DND-41 (cell line): ENCODE results near the gene COL4A2.

ENCODE experiments used
- ATAC-seq: fragments of 200-7000 bp; cut with Tn5 transposase; 3 replicates; pipeline ENCODE4 v1.9.1; 2021; ENCODE audit warnings: low read depth; ENCODE audit not compliant: insufficient read depth
- DNase-seq: peaks from one replicate; pipeline ENCODE4 v3.0.0-alpha.2; 2020
- H2AFZ ChIP-seq: 2 replicates; pipeline ENCODE4 v1.6.0; 2012; ENCODE audit warnings: low read depth, low read length
- H3K27ac ChIP-seq: 2 replicates; pipeline ENCODE4 v1.5.1; 2012; ENCODE audit warnings: low read length, inconsistent platforms
- H3K27me3 ChIP-seq: fragments of 200-600 bp; sonication (generic); 2 replicates; pipeline ENCODE4 v1.6.0; 2012; ENCODE audit warnings: low read length, mild to moderate bottlenecking, inconsistent platforms; ENCODE audit not compliant: insufficient read depth, poor library complexity
- H3K36me3 ChIP-seq: 2 replicates; pipeline ENCODE4 v1.5.1; 2012; ENCODE audit warnings: low read length, inconsistent platforms; ENCODE audit not compliant: insufficient read depth
- H3K4me1 ChIP-seq: 2 replicates; pipeline ENCODE4 v1.5.1; 2012; ENCODE audit warnings: mild to moderate bottlenecking, low read length; ENCODE audit not compliant: insufficient read depth
- H3K4me2 ChIP-seq: 2 replicates; pipeline ENCODE4 v1.6.0; 2012; ENCODE audit warnings: mild to moderate bottlenecking, moderate library complexity, low read length, inconsistent platforms; ENCODE audit not compliant: insufficient read depth
- H3K4me3 ChIP-seq, 2 experiments: fragments of 200-600 bp in 1 of 2; shearing (Covaris generic) in 1 of 2; 2 replicates each; pipeline ENCODE4 v1.5.1; 2012 to 2016; ENCODE audit warnings: inconsistent platforms in 2 of 2, low read length in 2 of 2, mild to moderate bottlenecking in 2 of 2, low read depth in 1 of 2, moderate library complexity in 1 of 2
- H3K79me2 ChIP-seq: 2 replicates; pipeline ENCODE4 v1.6.0; 2012; ENCODE audit warnings: low read length, inconsistent platforms; ENCODE audit not compliant: insufficient read depth
- H3K9ac ChIP-seq: 2 replicates; pipeline ENCODE4 v1.6.0; 2012; ENCODE audit warnings: low read depth, mild to moderate bottlenecking, inconsistent platforms, low read length, moderate library complexity
- H3K9me3 ChIP-seq: 2 replicates; pipeline ENCODE4 v1.5.1; 2012; ENCODE audit warnings: low read length, moderate library complexity, mild to moderate bottlenecking, inconsistent platforms; ENCODE audit not compliant: insufficient read depth, severe bottlenecking
- H4K20me1 ChIP-seq: 2 replicates; pipeline ENCODE4 v1.6.0; 2012; ENCODE audit warnings: low read length; ENCODE audit not compliant: insufficient read depth
- CTCF ChIP-seq: IDR thresholded peaks from 2 replicates; pipeline ENCODE4 v1.5.1; 2012; ENCODE audit warnings: borderline replicate concordance, low read length, moderate library complexity, mild to moderate bottlenecking; ENCODE audit not compliant: poor library complexity, severe bottlenecking; ENCODE audit errors: extremely low read depth
- EZH2 ChIP-seq: IDR thresholded peaks from 3 replicates; pipeline ENCODE4 v1.6.1; 2012; ENCODE audit warnings: borderline replicate concordance, low read depth, mild to moderate bottlenecking, moderate library complexity, low read length, inconsistent platforms; ENCODE audit not compliant: severe bottlenecking

Gene COL4A2

DNA sequence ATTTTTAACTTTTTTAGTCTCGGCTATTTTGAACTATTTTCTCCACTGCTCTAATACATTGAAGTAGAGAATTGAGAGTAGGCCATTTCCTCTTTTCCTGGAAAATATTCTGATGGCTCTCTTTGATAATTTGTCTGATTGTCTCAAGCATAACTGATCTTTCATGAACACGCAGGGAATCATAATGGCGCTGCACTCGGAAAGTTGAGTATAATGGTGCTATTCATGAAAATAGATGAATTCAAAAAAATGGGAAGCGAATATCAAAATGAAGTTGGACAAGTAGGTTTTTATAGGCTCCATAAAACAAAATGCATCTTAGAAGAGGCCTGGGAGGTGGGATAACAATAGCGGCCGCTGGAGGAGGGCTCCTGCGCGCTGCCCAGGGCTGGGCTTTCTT, 29.0 kb downstream of the COL4A2 start:
- TF ChIP-seq EZH2 (no peak), CTCF (no peak)
- no peak for DNase-seq

GRCh38 chr13:110336681-110337080, 29.6 kb downstream of the COL4A2 start:
- H3K9me3 ChIP-seq, result no peaks in the 10 kb centered on the region
- H3K4me1 ChIP-seq, result no peaks in the 10 kb centered on the region
- no peak overlapping the region for H2AFZ ChIP-seq
- H3K4me2 ChIP-seq, result no peak overlapping the region
- no peak overlapping the region for H3K27ac ChIP-seq
- no peak overlapping the region for H3K4me3 ChIP-seq
- DNase-seq (no peak), ATAC-seq (no peak)
- H3K9ac ChIP-seq, result no peak overlapping the region
- no peaks in the 10 kb centered on the region for H4K20me1 ChIP-seq
- H3K27me3 ChIP-seq, result peaks cover 38% of the 10 kb centered on the region
- no peaks in the 10 kb centered on the region for H3K36me3 ChIP-seq
- H3K79me2 ChIP-seq, result no peaks in the 10 kb centered on the region
- TF ChIP-seq CTCF (no peak), EZH2 (no peak)

More for the DNA sequence above, 29.0 kb downstream of the COL4A2 start:
- no peaks in the 10 kb centered on the region for H4K20me1 ChIP-seq
- H3K4me2 ChIP-seq, result no peak overlapping the region
- H3K9ac ChIP-seq, result no peak overlapping the region
- no peaks in the 10 kb centered on the region for H3K4me1 ChIP-seq
- no peaks in the 10 kb centered on the region for H3K9me3 ChIP-seq
- no peak overlapping the region for H2AFZ ChIP-seq
- H3K27ac ChIP-seq, result no peak overlapping the region
- no peak overlapping the region for H3K4me3 ChIP-seq
- no peak for ATAC-seq
- H3K36me3 ChIP-seq, result no peaks in the 10 kb centered on the region
- H3K79me2 ChIP-seq, result no peaks in the 10 kb centered on the region
- peaks cover 35% of the 10 kb centered on the region for H3K27me3 ChIP-seq

- H3K79me2 ChIP-seq, result no peaks in the 10 kb centered on the region
- H2AFZ ChIP-seq, result no peak overlapping the region
- H3K36me3 ChIP-seq, result no peaks in the 10 kb centered on the region
- H3K27ac ChIP-seq, result no peak overlapping the region
- no peak overlapping the region for H3K4me3 ChIP-seq
- H3K9me3 ChIP-seq, result no peaks in the 10 kb centered on the region
- DNase-seq (no peak), ATAC-seq (no peak)
- peaks cover 41% of the 10 kb centered on the region for H3K27me3 ChIP-seq
- no peaks in the 10 kb centered on the region for H3K4me1 ChIP-seq
- no peak overlapping the region for H3K4me2 ChIP-seq
- peaks cover 1% of the 10 kb centered on the region; the same call in 1 of the 2 replicates for H4K20me1 ChIP-seq
- TF ChIP-seq CTCF (no peak), EZH2 (no peak)
- H3K9ac ChIP-seq, result no peak overlapping the region
These were observed 30.2 kb downstream of the COL4A2 start for GRCh38 chr13:110337247-110337646.

- Histone ChIP-seq H3K79me2 (no peaks in the 10 kb centered on the region), H3K27ac (no peak overlapping the region), H3K9me3 (no peaks in the 10 kb centered on the region), H4K20me1 (peaks cover 2% of the 10 kb centered on the region; the same call in 1 of the 2 replicates), H3K36me3 (no peaks in the 10 kb centered on the region), H3K4me2 (no peak overlapping the region), H3K27me3 (peaks cover 44% of the 10 kb centered on the region), H3K4me1 (no peaks in the 10 kb centered on the region), H3K4me3 (no peak overlapping the region), H3K9ac (no peak overlapping the region), H2AFZ (no peak overlapping the region)
- DNase-seq (no peak), ATAC-seq (no peak)
- TF ChIP-seq EZH2 (no peak), CTCF (no peak)
These were observed 31.5 kb downstream of the COL4A2 start for GRCh38 chr13:110338441-110339101.
